22Rv1 (cell line): Measurements from ENCODE around the gene DNAJA4.

Experiments
- ZFX ChIP-seq: fragments of 450-650 bp; IDR thresholded peaks from 2 replicates; pipeline ENCODE4 v1.6.1; 2017; ENCODE audit warnings: antibody characterized with exemption, borderline replicate concordance
- TF ChIP-seq, protein P1 (sequence below): fragments of 450-650 bp; IDR thresholded peaks from 2 replicates; pipeline ENCODE4 v1.5.1; 2017; ENCODE audit warnings: mild to moderate bottlenecking

DNA sequence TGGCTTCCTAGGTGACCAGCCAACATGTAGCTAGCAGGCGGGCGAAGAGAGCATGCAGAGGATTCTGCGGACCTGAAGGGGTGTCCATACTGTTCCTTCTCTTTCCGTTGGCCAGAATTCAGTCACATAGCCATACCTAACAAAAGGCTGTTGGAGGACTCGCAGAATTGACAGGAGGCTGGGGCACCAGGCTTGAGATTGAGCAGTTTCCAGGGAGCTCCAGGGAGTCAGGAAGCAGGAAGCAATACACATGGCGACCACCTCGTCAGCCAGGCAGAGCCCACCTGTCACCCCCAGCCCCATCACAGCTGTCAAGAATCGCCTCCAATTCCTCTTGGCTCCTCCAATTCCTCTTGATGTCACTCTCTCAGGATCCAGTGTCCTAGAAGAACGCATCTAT is 13.2 kb upstream of the DNAJA4 start:
- TF ChIP-seq, protein P1, sequence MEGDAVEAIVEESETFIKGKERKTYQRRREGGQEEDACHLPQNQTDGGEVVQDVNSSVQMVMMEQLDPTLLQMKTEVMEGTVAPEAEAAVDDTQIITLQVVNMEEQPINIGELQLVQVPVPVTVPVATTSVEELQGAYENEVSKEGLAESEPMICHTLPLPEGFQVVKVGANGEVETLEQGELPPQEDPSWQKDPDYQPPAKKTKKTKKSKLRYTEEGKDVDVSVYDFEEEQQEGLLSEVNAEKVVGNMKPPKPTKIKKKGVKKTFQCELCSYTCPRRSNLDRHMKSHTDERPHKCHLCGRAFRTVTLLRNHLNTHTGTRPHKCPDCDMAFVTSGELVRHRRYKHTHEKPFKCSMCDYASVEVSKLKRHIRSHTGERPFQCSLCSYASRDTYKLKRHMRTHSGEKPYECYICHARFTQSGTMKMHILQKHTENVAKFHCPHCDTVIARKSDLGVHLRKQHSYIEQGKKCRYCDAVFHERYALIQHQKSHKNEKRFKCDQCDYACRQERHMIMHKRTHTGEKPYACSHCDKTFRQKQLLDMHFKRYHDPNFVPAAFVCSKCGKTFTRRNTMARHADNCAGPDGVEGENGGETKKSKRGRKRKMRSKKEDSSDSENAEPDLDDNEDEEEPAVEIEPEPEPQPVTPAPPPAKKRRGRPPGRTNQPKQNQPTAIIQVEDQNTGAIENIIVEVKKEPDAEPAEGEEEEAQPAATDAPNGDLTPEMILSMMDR, result no peak
- TF ChIP-seq ZFX, result no peak
